H9 (cell line): ENCODE measurements around the gene PRRC2B. TPM values are rescaled to one million over a fixed set of nuclear protein-coding genes. Genes with fewer than 3 reads are reported as not detected.
A peak's percentile ranks its signal among the peaks of the same experiment; 100 is the strongest.

Source experiments
- DNase-seq: peaks from one replicate; pipeline ENCODE4 v3.0.0-alpha.2; 2017
- H2AFZ ChIP-seq: one replicate; pipeline ENCODE4 v1.6.1; 2013; ENCODE audit warnings: mild to moderate bottlenecking, low read length, control low read depth, moderate library complexity
- H2AK5ac ChIP-seq: 2 replicates; pipeline ENCODE4 v1.6.1; 2013; ENCODE audit warnings: low read length, control low read depth, mixed read lengths; ENCODE audit not compliant: insufficient read length
- H2BK120ac ChIP-seq: one replicate; pipeline ENCODE4 v1.6.1; 2013; ENCODE audit warnings: low read depth, mild to moderate bottlenecking, low read length, control low read depth, inconsistent platforms; ENCODE audit not compliant: poor library complexity, severe bottlenecking
- H2BK12ac ChIP-seq: 2 replicates; pipeline ENCODE4 v1.6.1; 2013; ENCODE audit warnings: low read length, control low read depth, mixed read lengths, low read depth; ENCODE audit not compliant: insufficient read length
- H2BK15ac ChIP-seq: 2 replicates; pipeline ENCODE4 v1.6.1; 2013; ENCODE audit warnings: low read depth, low read length, control low read depth
- H2BK20ac ChIP-seq: one replicate; pipeline ENCODE4 v1.6.1; 2013; ENCODE audit warnings: low read depth, mild to moderate bottlenecking, low read length, control low read depth, inconsistent platforms; ENCODE audit not compliant: poor library complexity, severe bottlenecking
- H2BK5ac ChIP-seq: 2 replicates; pipeline ENCODE4 v1.6.1; 2013; ENCODE audit warnings: low read length, control low read depth, mixed read lengths; ENCODE audit not compliant: insufficient read length
- H3K14ac ChIP-seq: 2 replicates; pipeline ENCODE4 v1.6.1; 2013; ENCODE audit warnings: low read length, control low read depth; ENCODE audit not compliant: insufficient read depth
- H3K18ac ChIP-seq: 2 replicates; pipeline ENCODE4 v1.6.1; 2013; ENCODE audit warnings: low read depth, mild to moderate bottlenecking, mixed read lengths, low read length, control low read depth; ENCODE audit not compliant: insufficient read length
- H3K23ac ChIP-seq: 2 replicates; pipeline ENCODE4 v1.6.1; 2013; ENCODE audit warnings: low read length, control low read depth, mixed read lengths, low read depth; ENCODE audit not compliant: insufficient read length
- H3K23me2 ChIP-seq: 2 replicates; pipeline ENCODE4 v1.6.1; 2013; ENCODE audit warnings: low read depth, mild to moderate bottlenecking, mixed read lengths, low read length, control low read depth; ENCODE audit not compliant: insufficient read length, poor library complexity, severe bottlenecking
- H3K27ac ChIP-seq: 2 replicates; pipeline ENCODE4 v1.5.1; 2013; ENCODE audit warnings: low read length, control low read depth, mixed read lengths, low read depth; ENCODE audit not compliant: insufficient read length
- H3K27me3 ChIP-seq: 2 replicates; pipeline ENCODE4 v1.6.1; 2013; ENCODE audit warnings: low read length, control low read depth, inconsistent platforms; ENCODE audit not compliant: insufficient read depth
- H3K4ac ChIP-seq: 2 replicates; pipeline ENCODE4 v1.6.1; 2013; ENCODE audit warnings: low read depth, mild to moderate bottlenecking, control low read depth, inconsistent platforms, low read length, moderate library complexity
- H3K4me1 ChIP-seq: 2 replicates; pipeline ENCODE4 v1.6.1; 2013; ENCODE audit warnings: low read length, control low read depth, inconsistent platforms; ENCODE audit not compliant: insufficient read depth
- H3K4me2 ChIP-seq: 2 replicates; pipeline ENCODE4 v1.6.1; 2013; ENCODE audit warnings: low read length, control low read depth, mixed read lengths; ENCODE audit not compliant: insufficient read length, insufficient read depth
- H3K56ac ChIP-seq: 2 replicates; pipeline ENCODE4 v1.6.1; 2013; ENCODE audit warnings: low read depth, mild to moderate bottlenecking, mixed read lengths, low read length, control low read depth; ENCODE audit not compliant: insufficient read length
- H3K79me1 ChIP-seq: 2 replicates; pipeline ENCODE4 v1.6.1; 2013; ENCODE audit warnings: low read depth, mild to moderate bottlenecking, moderate library complexity, low read length, control low read depth, inconsistent platforms; ENCODE audit not compliant: insufficient read depth, poor library complexity, severe bottlenecking
- H3K79me2 ChIP-seq: 2 replicates; pipeline ENCODE4 v1.6.1; 2013; ENCODE audit warnings: low read length, control low read depth, inconsistent platforms; ENCODE audit not compliant: insufficient read depth
- H3K9ac ChIP-seq: 2 replicates; pipeline ENCODE4 v1.6.1; 2013; ENCODE audit warnings: low read length, control low read depth, mixed read lengths; ENCODE audit not compliant: insufficient read length; ENCODE audit errors: extremely low read depth
- H3K9me3 ChIP-seq: one replicate; pipeline ENCODE4 v1.6.1; 2013; ENCODE audit warnings: low read depth, low read length, inconsistent platforms; ENCODE audit not compliant: control insufficient read depth
- H3T11ph ChIP-seq: one replicate; pipeline ENCODE4 v1.6.1; 2013; ENCODE audit warnings: mild to moderate bottlenecking, low read length, control low read depth, inconsistent platforms
- H4K20me1 ChIP-seq: one replicate; pipeline ENCODE4 v1.6.1; 2013; ENCODE audit not compliant: control insufficient read depth, insufficient read length, insufficient read depth
- H4K5ac ChIP-seq: 2 replicates; pipeline ENCODE4 v1.6.1; 2013; ENCODE audit warnings: low read depth, mild to moderate bottlenecking, mixed read lengths, low read length, control low read depth; ENCODE audit not compliant: insufficient read length
- H4K8ac ChIP-seq: replicated peaks from 2 replicates; pipeline ENCODE4 v1.6.1; 2013; ENCODE audit warnings: low read length, control low read depth, mixed read lengths, low read depth; ENCODE audit not compliant: insufficient read length
- H4K91ac ChIP-seq: 2 replicates; pipeline ENCODE4 v1.6.1; 2013; ENCODE audit warnings: low read depth, mild to moderate bottlenecking, moderate library complexity, mixed read lengths, low read length, control low read depth; ENCODE audit not compliant: insufficient read length
- H3K27ac Mint-ChIP-seq, 3 experiments: 2 replicates in 2 of 3; 3 replicates in 1 of 3; pipeline ENCODE4 v1.8.0; 2020 to 2021; ENCODE audit warnings: mixed read lengths in 3 of 3, mild to moderate bottlenecking in 1 of 3, moderate library complexity in 1 of 3
- H3K27me3 Mint-ChIP-seq: 2 replicates; pipeline ENCODE4 v1.8.0; 2021; ENCODE audit warnings: low read depth, mild to moderate bottlenecking, moderate library complexity, mixed read lengths
- H3K36me3 Mint-ChIP-seq, 3 experiments: 2 replicates in 2 of 3; 3 replicates in 1 of 3; pipeline ENCODE4 v1.8.0; 2020 to 2021; ENCODE audit warnings: low read depth in 3 of 3, mixed read lengths in 3 of 3; ENCODE audit not compliant: insufficient read depth in 1 of 3
- H3K4me1 Mint-ChIP-seq, 2 experiments: 2 replicates each; pipeline ENCODE4 v1.8.0; 2020; ENCODE audit warnings: mixed read lengths in 2 of 2
- H3K4me3 Mint-ChIP-seq, 2 experiments: 2 replicates in 1 of 2; 3 replicates in 1 of 2; pipeline ENCODE4 v1.8.0; 2020 to 2021; ENCODE audit warnings: mild to moderate bottlenecking in 2 of 2, mixed read lengths in 2 of 2, moderate library complexity in 1 of 2
- H3K9me3 Mint-ChIP-seq, 2 experiments: 2 replicates in 1 of 2; 3 replicates in 1 of 2; pipeline ENCODE4 v1.8.0; 2020; ENCODE audit warnings: mild to moderate bottlenecking in 2 of 2, mixed read lengths in 2 of 2, moderate library complexity in 1 of 2
- WGBS: extraction: QIAGEN DNeasy Blood & Tissue Kit; methylation state at CpG from one replicate; pipeline ENCODE4 v1.1.7; 2013; ENCODE audit warnings: missing lambda C conversion rate, low lambda C conversion rate, mixed read lengths; ENCODE audit not compliant: insufficient read length; ENCODE audit errors: extremely low coverage; 5-methylcytosine and 5-hydroxymethylcytosine counted together
- total RNA-seq: library from RNA; stranded (reverse); gene quantifications from 2 replicates; pipeline ENCODE4 v1.2.1, GENCODE V29; 2021
- TF ChIP-seq, protein P1 (sequence below): fragments of 200-600 bp; sonication (generic); conservative IDR thresholded peaks from 3 replicates; pipeline ENCODE4 v1.8.0; 2021; ENCODE audit warnings: antibody characterized with exemption, mild to moderate bottlenecking

PRRC2B gene
- total RNA-seq, 1 experiment from 2014 or later: 251 TPM

DNA sequence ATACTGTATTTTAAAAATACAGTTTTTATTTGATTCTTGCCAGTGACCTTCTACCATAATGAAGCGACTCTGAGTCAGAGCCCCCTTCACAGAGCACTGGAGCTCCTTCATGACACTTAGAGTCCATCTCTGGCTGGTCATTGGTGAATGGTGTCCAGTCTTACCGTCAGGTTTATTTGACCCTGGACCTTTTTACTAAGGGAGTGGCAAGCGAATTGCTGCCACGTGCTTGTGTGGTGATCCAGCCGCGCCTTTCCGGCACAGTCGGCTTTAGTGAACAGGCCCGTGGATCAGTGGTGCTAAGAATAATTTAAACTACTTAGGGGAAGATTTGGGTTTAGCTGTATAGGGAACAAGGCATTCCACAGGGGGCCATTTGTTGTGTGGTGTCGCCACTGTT is 48.5 kb downstream of the PRRC2B start:
- Histone ChIP-seq H3K23me2 (no peaks in the 10 kb centered on the region), H3K14ac (no peak overlapping the region), H4K5ac (no peak overlapping the region), H2BK120ac (no peak overlapping the region), H2BK12ac (no peak overlapping the region), H3K79me2 (peaks cover 4% of the 10 kb centered on the region; the same call in 1 of the 2 replicates), H2BK15ac (no peak overlapping the region), H2AK5ac (no peak overlapping the region), H3K4me2 (no peak overlapping the region), H2BK5ac (no peak overlapping the region), H3K4me1 (peaks cover 8% of the 10 kb centered on the region; the same call in 1 of the 2 replicates), H3K9ac (no peak overlapping the region), H3K23ac (no peak overlapping the region), H4K20me1 (peaks cover 2% of the 10 kb centered on the region), H3K79me1 (peaks cover 10% of the 10 kb centered on the region), H3K18ac (no peak overlapping the region), H4K91ac (no peak overlapping the region), H2BK20ac (no peak overlapping the region), H2AFZ (no peak overlapping the region), H3K27ac (no peak overlapping the region), H3K9me3 (no peaks in the 10 kb centered on the region), H3K4ac (no peak overlapping the region), H4K8ac (no peak overlapping the region), H3K27me3 (no peaks in the 10 kb centered on the region), H3T11ph (no peak overlapping the region), H3K56ac (no peak overlapping the region)
- no peak for DNase-seq
- no peaks in the 10 kb centered on the region for H3K9me3 Mint-ChIP-seq
- H3K27ac Mint-ChIP-seq: peak overlapping the region in 2 of 3 experiments; percentile 68 to 97; a peak in 4 of 7 replicates
- H3K4me3 Mint-ChIP-seq: no peak overlapping the region
- H3K36me3 Mint-ChIP-seq: peaks cover 72 to 94% (median 93%) of the 10 kb centered on the region in 3 experiments
- no peaks in the 10 kb centered on the region; the same call in 1 of the 2 replicates for H3K27me3 Mint-ChIP-seq
- no CpG with 5 or more reads among the region's 10 CpGs for WGBS
- TF ChIP-seq, protein P1, sequence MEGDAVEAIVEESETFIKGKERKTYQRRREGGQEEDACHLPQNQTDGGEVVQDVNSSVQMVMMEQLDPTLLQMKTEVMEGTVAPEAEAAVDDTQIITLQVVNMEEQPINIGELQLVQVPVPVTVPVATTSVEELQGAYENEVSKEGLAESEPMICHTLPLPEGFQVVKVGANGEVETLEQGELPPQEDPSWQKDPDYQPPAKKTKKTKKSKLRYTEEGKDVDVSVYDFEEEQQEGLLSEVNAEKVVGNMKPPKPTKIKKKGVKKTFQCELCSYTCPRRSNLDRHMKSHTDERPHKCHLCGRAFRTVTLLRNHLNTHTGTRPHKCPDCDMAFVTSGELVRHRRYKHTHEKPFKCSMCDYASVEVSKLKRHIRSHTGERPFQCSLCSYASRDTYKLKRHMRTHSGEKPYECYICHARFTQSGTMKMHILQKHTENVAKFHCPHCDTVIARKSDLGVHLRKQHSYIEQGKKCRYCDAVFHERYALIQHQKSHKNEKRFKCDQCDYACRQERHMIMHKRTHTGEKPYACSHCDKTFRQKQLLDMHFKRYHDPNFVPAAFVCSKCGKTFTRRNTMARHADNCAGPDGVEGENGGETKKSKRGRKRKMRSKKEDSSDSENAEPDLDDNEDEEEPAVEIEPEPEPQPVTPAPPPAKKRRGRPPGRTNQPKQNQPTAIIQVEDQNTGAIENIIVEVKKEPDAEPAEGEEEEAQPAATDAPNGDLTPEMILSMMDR: no peak
- H3K4me1 Mint-ChIP-seq: peaks cover 12 to 24% of the 10 kb centered on the region in 2 experiments
